HUES64 (cell line): Measurements from ENCODE around the gene CDH23. TPM values are rescaled to one million over a fixed set of nuclear protein-coding genes. Genes with fewer than 3 reads are reported as not detected.

Experiments
- H3K27ac ChIP-seq: 2 replicates; pipeline ENCODE4 v1.7.0; 2013; ENCODE audit warnings: low read depth, low read length, inconsistent platforms
- H3K27me3 ChIP-seq: 2 replicates; pipeline ENCODE4 v1.6.1; 2013; ENCODE audit warnings: mild to moderate bottlenecking, low read length; ENCODE audit not compliant: insufficient read depth
- H3K36me3 ChIP-seq: 2 replicates; pipeline ENCODE4 v1.6.1; 2013; ENCODE audit warnings: mild to moderate bottlenecking, low read length; ENCODE audit not compliant: insufficient read depth
- H3K4me1 ChIP-seq: 2 replicates; pipeline ENCODE4 v1.6.1; 2013; ENCODE audit warnings: mild to moderate bottlenecking, low read length, moderate library complexity; ENCODE audit not compliant: insufficient read depth
- H3K4me3 ChIP-seq: 2 replicates; pipeline ENCODE4 v1.5.1; 2013; ENCODE audit warnings: mild to moderate bottlenecking, low read length, moderate library complexity
- H3K9ac ChIP-seq: 2 replicates; pipeline ENCODE4 v1.6.1; 2013; ENCODE audit warnings: mild to moderate bottlenecking, low read depth, low read length
- H3K9me3 ChIP-seq: 2 replicates; pipeline ENCODE4 v1.6.1; 2013; ENCODE audit warnings: low read depth, low read length; ENCODE audit not compliant: insufficient read depth
- WGBS: fragments of 150-250, 120-280 bp; methylation state at CpG from one replicate; pipeline ENCODE4 v1.1.7; 2013; ENCODE audit warnings: missing lambda C conversion rate; 5-methylcytosine and 5-hydroxymethylcytosine counted together
- polyA plus RNA-seq, 2 experiments: library from polyadenylated mRNA; stranded (reverse); fragments of 50-300 nt; gene quantifications; one replicate each; pipeline ENCODE4 v1.2.3, GENCODE V29; 2013

CDH23 gene
- polyA plus RNA-seq (2013, experiment 1 of 2), result 4.0 TPM
- 5.1 TPM for polyA plus RNA-seq (2013, experiment 2 of 2)

DNA sequence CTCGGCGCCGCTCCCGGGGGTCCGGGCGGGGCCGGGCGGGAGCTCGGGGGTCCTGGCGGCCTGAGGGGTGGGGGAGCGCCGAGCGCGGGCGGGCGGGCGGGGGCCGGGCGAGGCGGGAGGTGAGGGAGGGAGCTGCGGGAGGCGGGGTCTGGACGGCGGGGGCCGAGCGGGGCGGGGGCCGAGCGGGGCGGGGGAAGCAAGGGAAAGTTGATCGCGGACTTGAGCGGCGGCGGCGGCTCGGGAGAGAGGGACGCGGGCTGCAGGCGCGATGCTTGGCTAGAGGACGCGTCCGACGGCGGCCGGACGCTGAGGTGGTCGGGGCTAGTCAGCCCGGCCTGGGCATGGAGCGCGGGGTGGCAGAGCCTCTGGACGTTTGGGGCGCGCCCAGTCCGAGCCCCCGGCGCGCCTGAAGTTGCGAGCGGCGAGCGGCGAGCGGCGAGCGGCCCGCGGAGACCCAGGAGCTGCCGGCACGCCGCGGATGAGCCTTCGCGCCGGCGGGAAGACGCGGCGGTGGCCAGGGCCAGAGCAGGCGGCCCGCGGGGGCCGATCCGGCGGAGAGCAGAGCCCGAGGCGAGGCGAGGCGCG is at the start of gene CDH23:
Gene CDH23 (plus strand): TSS at position 210 of the 585 bp plus-strand sequence. CDS start 42,912 bp downstream, outside the sequence.
- Histone ChIP-seq H3K27me3 (peaks cover 80% of the 10 kb centered on the region), H3K4me1 (peaks cover 8% of the 10 kb centered on the region; the same call in 1 of the 2 replicates), H3K27ac (no peak within 1 kb of the TSS), H3K9me3 (no peaks in the 10 kb centered on the region), H3K4me3 (peak within 1 kb of the TSS; percentile 70), H3K36me3 (no peaks in the 10 kb centered on the region), H3K9ac (peak within 1 kb of the TSS; percentile 54)
- 1% methylated on average over 75 of the region's 91 CpGs for WGBS

GRCh38 chr10:71347587-71348395 is 48.9 kb upstream of the CDH23 start:
- Histone ChIP-seq H3K27me3 (no peaks in the 10 kb centered on the region), H3K9ac (no peak overlapping the region), H3K4me1 (peaks cover 23% of the 10 kb centered on the region), H3K27ac (no peak overlapping the region), H3K36me3 (no peaks in the 10 kb centered on the region; the same call in 1 of the 2 replicates), H3K4me3 (no peak overlapping the region), H3K9me3 (no peaks in the 10 kb centered on the region)
- WGBS, result 89% methylated on average over 14 of the region's 14 CpGs

GRCh38 chr10:71348850-71349249 is 47.9 kb upstream of the CDH23 start:
- H3K4me3 ChIP-seq, result no peak overlapping the region
- H3K27ac ChIP-seq, result no peak overlapping the region
- WGBS, result 100% methylated on average over 1 of the region's 1 CpG
- no peak overlapping the region for H3K9ac ChIP-seq
- peaks cover 16% of the 10 kb centered on the region for H3K4me1 ChIP-seq
- no peaks in the 10 kb centered on the region for H3K9me3 ChIP-seq
- H3K27me3 ChIP-seq, result no peaks in the 10 kb centered on the region
- no peaks in the 10 kb centered on the region; the same call in 1 of the 2 replicates for H3K36me3 ChIP-seq

DNA sequence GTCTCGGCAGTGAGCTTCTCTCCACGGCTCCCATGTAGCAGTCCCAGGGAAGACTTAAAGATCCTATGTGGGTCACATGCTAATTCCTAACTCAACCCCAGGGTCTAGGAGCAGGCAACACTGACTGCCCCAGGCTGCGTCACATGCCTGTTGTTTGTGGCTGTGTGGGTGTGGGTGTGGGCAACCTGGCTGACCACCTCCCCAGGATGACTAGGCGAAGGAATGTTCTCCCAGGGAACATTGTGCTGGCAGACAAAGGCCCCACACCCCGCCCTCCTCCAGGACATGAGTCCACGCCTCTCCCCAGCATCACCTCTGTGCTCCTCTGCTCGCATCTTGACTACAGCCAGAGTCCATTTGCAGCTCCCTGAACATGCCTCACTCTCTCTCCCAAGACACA is 47.3 kb upstream of the CDH23 start:
- Histone ChIP-seq H3K27me3 (no peaks in the 10 kb centered on the region), H3K4me3 (no peak overlapping the region), H3K9ac (no peak overlapping the region), H3K27ac (no peak overlapping the region), H3K36me3 (no peaks in the 10 kb centered on the region; the same call in 1 of the 2 replicates), H3K9me3 (no peaks in the 10 kb centered on the region), H3K4me1 (peaks cover 11% of the 10 kb centered on the region)
- 84% methylated on average over 7 of the region's 7 CpGs for WGBS

GRCh38 chr10:71351087-71351486 is 45.6 kb upstream of the CDH23 start:
- H3K4me1 ChIP-seq, result no peaks in the 10 kb centered on the region
- H3K27ac ChIP-seq, result no peak overlapping the region
- H3K9me3 ChIP-seq, result no peaks in the 10 kb centered on the region
- no peaks in the 10 kb centered on the region for H3K27me3 ChIP-seq
- 87% methylated on average over 6 of the region's 6 CpGs for WGBS
- peaks cover under 1% of the 10 kb centered on the region; the same call in 1 of the 2 replicates for H3K36me3 ChIP-seq
- H3K4me3 ChIP-seq, result no peak overlapping the region
- no peak overlapping the region for H3K9ac ChIP-seq

DNA sequence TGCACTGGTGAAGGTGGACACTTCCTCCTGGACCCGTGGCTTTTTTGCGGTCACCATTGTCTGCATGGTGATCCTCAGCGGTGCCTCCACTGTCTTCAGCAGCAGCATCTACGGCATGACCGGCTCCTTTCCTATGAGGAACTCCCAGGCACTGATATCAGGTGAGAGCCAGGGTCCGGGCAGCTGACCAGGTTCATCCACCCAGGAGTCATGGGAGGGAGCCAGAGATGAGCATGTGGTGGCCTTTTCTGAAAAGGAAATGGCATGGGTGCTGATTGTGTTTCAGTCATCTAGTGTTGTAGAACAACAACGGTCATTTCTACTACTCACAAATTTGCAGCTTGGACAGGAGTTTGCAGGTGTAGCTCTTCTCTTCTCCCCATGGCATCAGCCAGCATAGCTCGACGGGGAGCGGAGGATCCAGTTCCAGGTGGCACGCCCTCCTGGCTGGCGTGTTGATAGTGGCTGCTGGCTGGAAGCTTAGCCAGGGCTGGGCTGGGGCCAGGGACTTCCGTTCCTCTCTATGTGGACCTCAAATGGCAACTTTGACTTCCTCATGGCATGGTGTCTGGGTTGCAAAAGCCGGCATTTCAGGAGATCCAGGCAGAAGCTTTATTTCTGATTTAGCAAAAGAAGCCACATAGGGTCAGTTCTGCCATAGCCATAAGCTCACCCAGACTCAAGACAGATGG is 44.9 kb upstream of the CDH23 start:
- H3K4me3 ChIP-seq, result no peak overlapping the region
- H3K27ac ChIP-seq, result no peak overlapping the region
- no peaks in the 10 kb centered on the region for H3K27me3 ChIP-seq
- 96% methylated on average over 14 of the region's 14 CpGs for WGBS
- H3K4me1 ChIP-seq, result no peaks in the 10 kb centered on the region
- no peak overlapping the region for H3K9ac ChIP-seq
- peaks cover 5% of the 10 kb centered on the region; the same call in 1 of the 2 replicates for H3K36me3 ChIP-seq
- no peaks in the 10 kb centered on the region for H3K9me3 ChIP-seq

- Histone ChIP-seq H3K36me3 (peaks cover 5% of the 10 kb centered on the region; the same call in 1 of the 2 replicates), H3K27me3 (no peaks in the 10 kb centered on the region), H3K4me1 (no peaks in the 10 kb centered on the region), H3K9ac (no peak overlapping the region), H3K4me3 (no peak overlapping the region), H3K9me3 (no peaks in the 10 kb centered on the region), H3K27ac (no peak overlapping the region)
- 93% methylated on average over 9 of the region's 9 CpGs for WGBS
Measured at GRCh38 chr10:71353639-71354038, 43.1 kb upstream of the CDH23 start.

- 96% methylated on average over 7 of the region's 7 CpGs for WGBS
- H3K9ac ChIP-seq, result no peak overlapping the region
- H3K9me3 ChIP-seq, result no peaks in the 10 kb centered on the region
- H3K27me3 ChIP-seq, result no peaks in the 10 kb centered on the region
- no peak overlapping the region for H3K27ac ChIP-seq
- H3K4me1 ChIP-seq, result no peaks in the 10 kb centered on the region
- peaks cover 5% of the 10 kb centered on the region; the same call in 1 of the 2 replicates for H3K36me3 ChIP-seq
- H3K4me3 ChIP-seq, result no peak overlapping the region
Measured at GRCh38 chr10:71354776-71355175, 41.9 kb upstream of the CDH23 start.

- peaks cover 5% of the 10 kb centered on the region; the same call in 1 of the 2 replicates for H3K36me3 ChIP-seq
- WGBS, result 95% methylated on average over 12 of the region's 12 CpGs
- no peak overlapping the region for H3K9ac ChIP-seq
- no peaks in the 10 kb centered on the region for H3K27me3 ChIP-seq
- no peak overlapping the region for H3K27ac ChIP-seq
- H3K9me3 ChIP-seq, result no peaks in the 10 kb centered on the region
- no peak overlapping the region for H3K4me3 ChIP-seq
- H3K4me1 ChIP-seq, result no peaks in the 10 kb centered on the region
Measured at GRCh38 chr10:71355886-71356285, 40.8 kb upstream of the CDH23 start.

- Histone ChIP-seq H3K27ac (no peak overlapping the region), H3K4me3 (no peak overlapping the region), H3K36me3 (peaks cover 12% of the 10 kb centered on the region; the same call in 1 of the 2 replicates), H3K9ac (no peak overlapping the region), H3K9me3 (no peaks in the 10 kb centered on the region), H3K4me1 (no peaks in the 10 kb centered on the region), H3K27me3 (no peaks in the 10 kb centered on the region)
- 89% methylated on average over 7 of the region's 7 CpGs for WGBS
Measured at GRCh38 chr10:71357792-71358265, 38.9 kb upstream of the CDH23 start.

- Histone ChIP-seq H3K4me1 (no peaks in the 10 kb centered on the region), H3K36me3 (peaks cover 17% of the 10 kb centered on the region; the same call in 1 of the 2 replicates), H3K27me3 (no peaks in the 10 kb centered on the region), H3K9me3 (no peaks in the 10 kb centered on the region), H3K9ac (no peak overlapping the region), H3K27ac (no peak overlapping the region), H3K4me3 (no peak overlapping the region)
- WGBS, result 90% methylated on average over 8 of the region's 8 CpGs
Measured at GRCh38 chr10:71358277-71358676, 38.4 kb upstream of the CDH23 start.
